Effector memory CD8-positive, alpha-beta T cell (primary cell): ENCODE data around the gene GLRA3.
A peak's percentile ranks its signal among the peaks of the same experiment; 100 is the strongest.
"Not testable (repeated sequence)": the region's sequence is repeated elsewhere in the genome, so short reads cannot be mapped to it uniquely, and the experiment has no call there.

ENCODE experiments used
- ATAC-seq: fragments of 150-1000 bp; cut with Tn5 transposase; replicated peaks from 2 replicates; pipeline ENCODE4 v1.10.0; 2021; ENCODE audit warnings: mild to moderate bottlenecking, moderate library complexity
- DNase-seq, 3 experiments: peaks; one replicate each; pipeline ENCODE4 v3.0.0; 2021
- H3K27ac Mint-ChIP-seq, 2 donors: one replicate each; pipeline ENCODE4 v1.8.0; 2022; ENCODE audit warnings: mild to moderate bottlenecking in 2 of 2, mixed read lengths in 2 of 2, moderate library complexity in 2 of 2
- H3K27me3 Mint-ChIP-seq, 2 donors: one replicate each; pipeline ENCODE4 v1.8.0; 2022; ENCODE audit warnings: mixed read lengths in 2 of 2
- H3K36me3 Mint-ChIP-seq: one replicate; pipeline ENCODE4 v1.8.0; 2022; ENCODE audit warnings: mild to moderate bottlenecking, moderate library complexity, mixed read lengths; ENCODE audit not compliant: insufficient read depth
- H3K4me1 Mint-ChIP-seq, 2 donors: one replicate each; pipeline ENCODE4 v1.8.0; 2022; ENCODE audit warnings: low read depth in 2 of 2, mixed read lengths in 2 of 2
- H3K4me3 Mint-ChIP-seq, 2 donors: one replicate each; pipeline ENCODE4 v1.8.0; 2022; ENCODE audit warnings: mild to moderate bottlenecking in 2 of 2, mixed read lengths in 2 of 2, moderate library complexity in 2 of 2
- H3K9me3 Mint-ChIP-seq, 2 donors: one replicate each; pipeline ENCODE4 v1.8.0; 2022; ENCODE audit warnings: mixed read lengths in 2 of 2
- total RNA-seq, 9 experiments: gene quantifications; one replicate each; lab custom pipeline; 2026; lab: John Stamatoyannopoulos, UW

The GLRA3 gene
- total RNA-seq: 0 to 0.11 (median 0) reads per million in 9 experiments

- Mint-ChIP-seq H3K4me3 (peak within 1 kb of the TSS in 1 of 2 donors; percentile 36), H3K27me3 (peaks cover 0 to 14% of the 10 kb centered on the region in 2 donors), H3K9me3 (peaks cover 0 to 4% of the 10 kb centered on the region in 2 donors), H3K27ac (no peak within 1 kb of the TSS), H3K36me3 (no peaks in the 10 kb centered on the region), H3K4me1 (peaks cover 0 to 2% of the 10 kb centered on the region in 2 donors)
- DNase-seq (peak in 1 of 3 experiments; percentile 1), ATAC-seq (peak; percentile 39)
Measured at GRCh38 chr4:174828845-174829701, at the start of gene GLRA3. Gene GLRA3 (minus strand): TSS chr4:174829247. CDS start chr4:174828811, 436 bp downstream.

DNA sequence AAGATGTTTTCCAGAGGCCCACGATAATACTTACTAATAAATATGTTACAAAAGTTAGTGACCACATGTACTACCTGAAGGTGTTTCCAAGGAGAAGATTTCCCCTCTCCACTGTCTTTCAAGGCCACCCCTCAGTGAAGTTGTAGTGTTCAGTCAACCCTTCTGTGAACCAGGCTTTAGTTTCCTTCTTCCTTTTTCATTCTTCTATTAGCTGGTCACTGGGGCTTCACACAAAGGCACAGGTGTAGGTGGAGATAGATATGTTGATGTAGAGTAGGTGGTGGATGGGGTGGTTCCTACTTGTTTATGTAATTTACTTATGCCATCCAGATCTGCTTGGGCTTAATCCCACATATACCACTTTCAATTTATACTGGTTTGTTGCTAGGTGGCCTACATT lies 45.9 kb upstream of the GLRA3 start:
- Mint-ChIP-seq H3K27ac (no peak overlapping the region), H3K9me3 (peaks cover 0 to 10% of the 10 kb centered on the region in 2 donors), H3K27me3 (no peaks in the 10 kb centered on the region), H3K4me1 (no peaks in the 10 kb centered on the region), H3K36me3 (no peaks in the 10 kb centered on the region), H3K4me3 (no peak overlapping the region)
- ATAC-seq (no peak), DNase-seq (no peak)

DNA sequence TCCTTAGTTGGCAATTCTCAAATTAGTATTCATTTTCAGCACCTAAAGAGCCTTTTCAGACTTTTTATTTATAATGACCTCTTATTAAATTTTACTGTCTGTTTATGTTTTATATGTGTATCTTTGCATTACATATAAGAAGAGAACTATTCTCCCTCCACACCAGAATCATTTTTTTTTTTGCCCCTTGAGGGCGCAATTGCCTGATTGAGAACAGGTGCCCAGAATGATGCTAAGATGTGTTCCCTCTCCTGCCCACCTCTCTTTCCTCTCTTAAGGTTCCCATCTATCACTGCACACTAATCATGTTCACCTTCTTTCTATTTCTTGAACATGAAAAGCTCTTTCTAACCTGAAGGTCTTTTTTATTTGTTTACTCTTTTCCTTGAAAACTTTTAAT lies 44.9 kb upstream of the GLRA3 start:
- Mint-ChIP-seq H3K36me3 (no peaks in the 10 kb centered on the region), H3K4me1 (no peaks in the 10 kb centered on the region), H3K9me3 (peaks cover 0 to 10% of the 10 kb centered on the region in 2 donors), H3K27me3 (no peaks in the 10 kb centered on the region), H3K4me3 (no peak overlapping the region), H3K27ac (no peak overlapping the region)
- DNase-seq: no peak
- ATAC-seq: no peak

GRCh38 chr4:174873146-174873545 lies 44.1 kb upstream of the GLRA3 start:
- not testable (repeated sequence) for H3K36me3 Mint-ChIP-seq, H3K27me3 Mint-ChIP-seq, H3K27ac Mint-ChIP-seq, H3K4me1 Mint-ChIP-seq, ATAC-seq, H3K4me3 Mint-ChIP-seq, DNase-seq
- H3K9me3 Mint-ChIP-seq: peaks cover 0 to 11% of the 10 kb centered on the region in 2 donors

DNA sequence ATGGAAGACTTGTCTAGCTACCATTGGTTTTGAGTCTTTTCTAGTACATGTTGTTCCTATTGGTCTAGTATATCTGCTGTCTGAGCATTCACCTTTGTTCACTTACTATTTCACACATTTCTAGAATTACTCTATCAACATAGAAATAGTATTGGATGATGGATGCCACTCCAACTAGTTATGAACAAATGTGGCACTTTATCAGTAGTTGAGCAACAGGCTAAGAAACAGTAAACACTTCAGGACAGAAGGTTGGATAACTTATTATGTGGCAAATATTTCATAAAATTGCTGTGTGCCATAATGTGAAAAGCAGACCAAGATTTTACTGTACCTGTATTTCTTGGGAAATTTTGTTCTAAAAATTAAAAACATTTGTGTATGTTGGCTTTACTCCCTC lies 42.4 kb upstream of the GLRA3 start:
- ATAC-seq: no peak
- no peaks in the 10 kb centered on the region for H3K36me3 Mint-ChIP-seq
- no peaks in the 10 kb centered on the region for H3K4me1 Mint-ChIP-seq
- H3K27me3 Mint-ChIP-seq: no peaks in the 10 kb centered on the region
- no peak overlapping the region for H3K27ac Mint-ChIP-seq
- H3K4me3 Mint-ChIP-seq: no peak overlapping the region
- DNase-seq: no peak
- H3K9me3 Mint-ChIP-seq: peaks cover 0 to 8% of the 10 kb centered on the region in 2 donors

GRCh38 chr4:174870311-174870710 lies 41.3 kb upstream of the GLRA3 start:
- no peak overlapping the region for H3K4me3 Mint-ChIP-seq
- ATAC-seq: no peak
- peaks cover 0 to 6% of the 10 kb centered on the region in 2 donors for H3K9me3 Mint-ChIP-seq
- no peak overlapping the region for H3K27ac Mint-ChIP-seq
- H3K36me3 Mint-ChIP-seq: no peaks in the 10 kb centered on the region
- no peaks in the 10 kb centered on the region for H3K4me1 Mint-ChIP-seq
- no peak for DNase-seq
- no peaks in the 10 kb centered on the region for H3K27me3 Mint-ChIP-seq

- H3K27me3 Mint-ChIP-seq: no peaks in the 10 kb centered on the region
- no peaks in the 10 kb centered on the region for H3K36me3 Mint-ChIP-seq
- DNase-seq: no peak
- ATAC-seq: no peak
- H3K27ac Mint-ChIP-seq: no peak overlapping the region
- H3K4me3 Mint-ChIP-seq: no peak overlapping the region
- H3K9me3 Mint-ChIP-seq: peaks cover 0 to 8% of the 10 kb centered on the region in 2 donors
- no peaks in the 10 kb centered on the region for H3K4me1 Mint-ChIP-seq
Measured at GRCh38 chr4:174869339-174869738, 40.3 kb upstream of the GLRA3 start.

GRCh38 chr4:174867903-174868302 lies 38.9 kb upstream of the GLRA3 start:
- no peaks in the 10 kb centered on the region for H3K4me1 Mint-ChIP-seq
- DNase-seq (no peak), ATAC-seq (no peak)
- H3K4me3 Mint-ChIP-seq: no peak overlapping the region
- no peaks in the 10 kb centered on the region for H3K27me3 Mint-ChIP-seq
- H3K36me3 Mint-ChIP-seq: no peaks in the 10 kb centered on the region
- peaks cover 0 to 9% of the 10 kb centered on the region in 2 donors for H3K9me3 Mint-ChIP-seq
- no peak overlapping the region for H3K27ac Mint-ChIP-seq

- ATAC-seq (no peak), DNase-seq (no peak)
- H3K27ac Mint-ChIP-seq: no peak overlapping the region
- H3K4me3 Mint-ChIP-seq: no peak overlapping the region
- peaks cover 0 to 11% of the 10 kb centered on the region in 2 donors for H3K9me3 Mint-ChIP-seq
- no peaks in the 10 kb centered on the region for H3K27me3 Mint-ChIP-seq
- H3K36me3 Mint-ChIP-seq: no peaks in the 10 kb centered on the region
- H3K4me1 Mint-ChIP-seq: no peaks in the 10 kb centered on the region
Measured at GRCh38 chr4:174865418-174865985, 36.5 kb upstream of the GLRA3 start.

DNA sequence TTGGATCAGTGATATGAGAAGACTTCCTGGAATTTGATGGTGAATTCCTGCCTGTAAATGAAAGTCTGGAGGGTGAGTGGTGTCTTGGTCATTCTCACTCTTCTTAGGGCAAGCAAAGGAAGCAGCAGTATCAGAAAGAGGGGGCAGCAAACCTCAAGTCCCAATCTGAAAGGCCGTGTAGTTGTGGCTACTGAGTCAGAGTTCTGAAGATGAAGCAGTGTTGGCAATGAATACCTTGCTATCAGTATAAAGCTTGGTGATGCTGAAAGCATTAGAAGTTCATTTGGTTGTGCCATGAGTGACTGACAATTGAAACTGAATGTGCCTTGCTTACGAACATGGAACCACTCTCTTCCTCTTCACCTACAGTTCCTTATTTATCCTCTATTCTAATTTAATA lies 35.0 kb upstream of the GLRA3 start:
- peaks cover 0 to 12% of the 10 kb centered on the region in 2 donors for H3K9me3 Mint-ChIP-seq
- no peak overlapping the region for H3K4me3 Mint-ChIP-seq
- no peak for DNase-seq
- ATAC-seq: no peak
- H3K27me3 Mint-ChIP-seq: no peaks in the 10 kb centered on the region
- H3K36me3 Mint-ChIP-seq: no peaks in the 10 kb centered on the region
- no peaks in the 10 kb centered on the region for H3K4me1 Mint-ChIP-seq
- H3K27ac Mint-ChIP-seq: no peak overlapping the region

GRCh38 chr4:174860588-174860987 lies 31.5 kb upstream of the GLRA3 start:
- H3K27ac Mint-ChIP-seq: no peak overlapping the region
- no peak for DNase-seq
- H3K4me3 Mint-ChIP-seq: no peak overlapping the region
- no peaks in the 10 kb centered on the region for H3K36me3 Mint-ChIP-seq
- peaks cover 16 to 19% of the 10 kb centered on the region in 2 donors for H3K9me3 Mint-ChIP-seq
- H3K27me3 Mint-ChIP-seq: no peaks in the 10 kb centered on the region
- no peak for ATAC-seq
- no peaks in the 10 kb centered on the region for H3K4me1 Mint-ChIP-seq

DNA sequence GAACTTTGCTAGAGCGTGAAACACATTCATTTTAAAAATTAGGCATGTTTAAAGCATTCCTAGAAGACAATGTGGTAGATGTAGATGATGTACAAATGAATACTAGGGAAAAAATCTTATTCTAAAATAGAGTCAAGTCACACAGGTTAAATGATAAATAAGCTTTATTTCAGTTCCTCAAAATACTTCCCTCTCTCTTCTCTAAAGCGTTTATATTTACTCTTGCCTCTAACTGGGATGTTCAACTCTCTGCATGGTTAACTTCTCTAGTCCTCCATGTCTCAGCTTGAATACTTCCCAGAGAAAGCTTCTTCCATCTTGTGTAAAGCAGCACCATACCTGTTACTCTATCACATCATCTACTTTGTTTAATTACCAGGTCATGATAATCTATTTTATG lies 30.9 kb upstream of the GLRA3 start:
- ATAC-seq (no peak), DNase-seq (no peak)
- no peak overlapping the region for H3K4me3 Mint-ChIP-seq
- H3K9me3 Mint-ChIP-seq: peaks cover 18 to 25% of the 10 kb centered on the region in 2 donors
- H3K27ac Mint-ChIP-seq: no peak overlapping the region
- no peaks in the 10 kb centered on the region for H3K36me3 Mint-ChIP-seq
- no peaks in the 10 kb centered on the region for H3K4me1 Mint-ChIP-seq
- H3K27me3 Mint-ChIP-seq: no peaks in the 10 kb centered on the region

DNA sequence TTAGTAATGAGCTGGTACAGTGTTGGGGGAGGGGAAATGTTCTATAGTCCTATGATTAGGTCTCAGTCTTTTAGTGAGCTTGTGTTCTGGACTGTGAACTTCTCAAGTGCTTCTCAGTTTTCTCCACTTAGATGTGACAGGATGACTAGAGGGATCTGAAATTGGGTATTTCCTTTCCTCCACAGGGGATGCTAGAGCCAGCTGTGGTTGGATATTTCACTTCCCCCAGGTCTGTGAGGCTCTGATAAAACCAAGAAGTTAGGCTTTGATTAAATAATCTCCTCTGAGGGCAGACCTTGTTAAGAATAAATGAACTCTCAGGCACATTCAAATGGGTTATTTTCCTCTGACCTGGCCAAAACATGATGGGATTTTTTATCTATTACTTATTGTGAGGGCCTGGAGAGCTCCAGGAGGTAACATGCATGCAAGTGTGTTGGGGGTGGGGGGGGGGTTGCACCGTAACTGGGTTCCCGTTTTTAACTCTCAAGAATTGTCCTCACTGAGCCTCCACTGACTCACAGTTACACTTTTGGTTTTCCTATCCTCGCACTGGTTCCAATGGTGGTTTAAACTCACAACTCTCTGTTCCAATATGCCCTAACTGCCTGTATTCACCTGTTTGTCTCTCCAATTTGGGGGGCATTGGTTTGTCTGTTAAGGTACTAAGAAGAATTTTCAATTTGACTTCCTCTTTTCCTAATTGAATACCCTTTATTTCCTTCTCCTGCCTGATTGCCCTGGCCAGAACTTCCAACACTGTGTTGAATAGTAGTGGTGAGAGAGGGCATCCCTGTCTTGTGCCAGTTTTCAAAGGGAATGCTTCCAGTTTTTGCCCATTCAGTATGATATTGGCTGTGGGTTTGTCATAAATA lies 28.1 kb upstream of the GLRA3 start:
- no peak for ATAC-seq
- no peaks in the 10 kb centered on the region for H3K4me1 Mint-ChIP-seq
- H3K9me3 Mint-ChIP-seq: peaks cover 13 to 25% of the 10 kb centered on the region in 2 donors
- no peaks in the 10 kb centered on the region for H3K36me3 Mint-ChIP-seq
- H3K27ac Mint-ChIP-seq: no peak overlapping the region
- no peaks in the 10 kb centered on the region for H3K27me3 Mint-ChIP-seq
- H3K4me3 Mint-ChIP-seq: no peak overlapping the region
- DNase-seq: no peak
